Posterior cingulate gyrus (tissue), 11 donors: ENCODE data around the gene BDH2.
A peak's percentile ranks its signal among the peaks of the same experiment; 100 is the strongest.

Experiments
- DNase-seq, 10 donors: peaks; one replicate each; pipeline versions ENCODE4 v3.0.0 to v3.0.0-alpha.2; 2020 to 2021; ENCODE audit warnings: mixed read lengths in 3 of 10
- intact Hi-C: fragments of 100-400 bp; cut with DNase I; formaldehyde crosslinking; loops from one replicate; pipeline ENCODE4 v1.15.1; 2023

Gene BDH2

DNA sequence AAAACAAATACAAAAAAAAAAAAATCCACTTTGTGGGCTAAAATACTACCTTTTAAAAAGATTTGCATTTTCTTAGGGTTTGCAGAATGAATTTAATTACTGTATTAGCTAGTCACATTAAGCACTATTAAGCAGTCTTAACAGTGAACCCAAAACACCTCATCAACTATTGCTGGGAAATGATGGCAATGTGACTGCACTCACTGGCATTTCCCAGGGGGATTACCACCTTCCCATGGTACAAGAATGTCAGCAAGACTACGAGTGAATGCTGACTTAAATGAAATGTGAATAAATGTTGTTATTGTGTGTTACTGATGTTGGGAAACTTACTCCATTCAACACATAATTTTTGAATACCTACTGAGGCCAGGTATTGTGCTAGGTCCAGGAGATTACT lies 13.1 kb downstream of the BDH2 start:
- no peak for DNase-seq
- intact Hi-C loops, result no loop called here

DNA sequence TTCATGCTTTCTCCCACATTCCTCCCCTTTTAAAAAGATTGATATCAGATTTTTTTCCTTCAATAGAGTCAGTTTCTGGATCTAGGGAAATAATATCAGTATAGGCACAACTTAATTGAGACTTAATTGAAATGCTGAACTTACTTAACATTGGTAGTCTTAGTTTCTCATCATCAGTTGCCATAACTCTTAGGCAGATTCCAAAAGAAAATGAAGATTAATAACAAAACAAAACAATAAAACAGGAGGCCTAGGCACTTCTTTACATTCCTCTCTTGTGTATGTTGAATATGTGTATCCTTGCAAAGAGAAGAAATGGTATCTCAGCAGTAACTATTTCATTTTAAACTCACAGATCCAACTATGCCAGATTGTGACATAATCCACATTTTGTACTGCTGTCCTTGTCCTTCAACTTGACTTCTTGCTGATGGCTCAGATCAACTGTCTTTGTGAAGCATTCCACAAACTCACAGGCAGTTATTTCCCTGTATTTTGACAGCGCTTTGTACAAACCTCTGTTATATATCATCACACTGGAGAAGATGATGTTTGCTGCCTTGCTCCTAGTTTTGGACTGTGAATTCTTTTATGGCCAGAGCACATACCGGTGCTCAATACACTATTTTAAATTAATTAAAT lies 14.0 kb downstream of the BDH2 start:
- intact Hi-C loops, result no loop called here
- no peak for DNase-seq

DNA sequence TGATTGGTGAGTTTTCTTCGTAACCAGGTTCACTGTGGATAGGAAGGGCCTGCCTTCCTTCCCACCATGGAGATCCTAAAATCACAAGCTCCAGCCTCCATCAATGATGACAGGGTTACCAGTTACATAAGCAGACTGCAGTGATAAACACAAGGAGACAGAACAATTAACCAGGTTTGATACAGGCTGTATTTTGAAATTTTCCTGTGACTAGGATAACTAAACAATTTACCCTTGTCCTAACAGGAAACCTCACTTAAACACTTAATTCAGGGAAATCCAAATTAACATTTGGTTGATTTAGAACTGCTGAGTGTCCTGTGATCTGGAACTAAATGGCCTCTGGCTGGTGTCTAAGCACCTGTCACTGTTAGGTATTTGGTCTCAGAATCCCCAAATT lies 20.0 kb downstream of the BDH2 start:
- intact Hi-C loops, result loop anchor here (5.0 kb wide), 1 partner anchor 577 kb away; the partner anchor contains the start of gene NFKB1
- no peak for DNase-seq

DNA sequence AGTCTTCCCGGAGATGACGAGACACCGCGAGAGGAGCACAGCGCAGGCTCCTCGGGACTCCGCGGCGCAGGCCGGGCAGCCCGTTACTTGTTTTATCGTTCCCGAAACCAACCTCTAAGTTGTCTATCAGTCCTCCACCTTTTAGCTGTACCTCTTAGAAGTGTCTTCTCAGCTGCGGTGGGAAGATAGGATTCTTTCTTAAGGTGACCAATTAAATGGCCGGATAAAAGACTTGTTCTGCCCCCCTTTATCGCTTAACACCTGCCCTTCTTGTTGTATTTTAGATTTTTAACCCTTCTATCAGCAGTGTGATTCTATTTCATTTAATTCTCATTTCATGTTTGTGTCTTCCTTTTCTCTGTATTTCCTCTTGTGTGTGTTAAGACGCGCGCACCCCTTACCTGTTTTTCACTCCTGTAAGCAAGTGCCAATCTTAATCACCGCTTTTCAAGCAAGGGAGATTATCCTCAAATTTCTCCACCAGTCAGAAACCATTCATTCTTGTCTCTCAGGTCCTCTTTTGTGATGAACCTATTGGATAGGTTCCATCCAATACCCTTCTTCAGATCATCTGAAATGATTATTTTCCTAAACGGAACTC lies 22.8 kb downstream of the BDH2 start, which contains the start of gene SLC9B2:
Gene SLC9B2, minus strand, starts transcription at position 15 of the 601 bp plus-strand sequence. CDS start 9,211 bp downstream, outside the sequence.
- intact Hi-C loops, result loop anchor here (5.0 kb wide), 1 partner anchor 575 kb away; the partner anchor contains the start of gene NFKB1
- DNase-seq, result no peak

DNA sequence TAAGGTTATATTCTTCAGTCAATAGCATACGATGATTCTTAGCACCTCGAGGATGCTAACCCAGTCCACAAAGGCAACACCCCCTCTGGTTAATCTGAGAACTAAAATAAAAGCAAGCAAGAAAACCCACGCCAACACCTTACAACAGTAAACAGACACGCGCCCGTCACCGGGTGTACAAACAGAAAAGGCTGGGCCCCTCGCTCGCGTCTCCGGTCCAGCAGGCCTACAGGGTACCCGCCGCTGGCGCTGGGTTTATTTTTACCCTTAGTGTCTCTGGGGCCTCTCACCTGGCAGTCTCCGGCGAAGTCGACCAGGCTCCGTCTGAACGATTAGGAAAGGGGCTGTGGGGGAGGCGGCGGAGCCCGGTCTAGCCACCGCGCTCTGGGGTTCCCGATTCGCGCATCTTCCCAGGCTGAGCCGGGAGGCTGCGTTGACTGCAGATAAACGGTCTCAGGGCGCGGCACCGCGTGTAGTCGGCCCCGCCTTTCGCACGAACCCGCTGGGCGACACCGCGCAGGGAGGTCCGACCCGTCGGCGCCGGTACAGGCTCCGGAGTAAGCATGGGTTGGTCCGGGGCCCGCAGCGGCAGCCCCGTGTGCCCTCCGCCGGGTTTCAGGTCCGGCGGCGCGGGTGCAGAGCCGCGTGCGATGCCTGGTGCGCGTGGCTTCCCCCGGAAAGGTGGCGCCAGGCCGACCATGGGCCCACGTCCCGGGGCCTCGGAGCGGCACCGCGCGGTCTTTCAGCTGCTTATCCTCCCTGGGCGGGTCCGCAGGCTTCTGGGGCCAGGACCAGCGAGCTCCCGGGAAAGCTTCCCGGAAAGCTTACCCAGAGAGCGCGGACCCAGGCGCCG lies 23.5 kb downstream of the BDH2 start:
- peak; percentile 42 to 94 (median 64) for DNase-seq
- intact Hi-C loops, result loop anchor here (5.0 kb wide), 1 partner anchor 574 kb away; the partner anchor contains the start of gene NFKB1

DNA sequence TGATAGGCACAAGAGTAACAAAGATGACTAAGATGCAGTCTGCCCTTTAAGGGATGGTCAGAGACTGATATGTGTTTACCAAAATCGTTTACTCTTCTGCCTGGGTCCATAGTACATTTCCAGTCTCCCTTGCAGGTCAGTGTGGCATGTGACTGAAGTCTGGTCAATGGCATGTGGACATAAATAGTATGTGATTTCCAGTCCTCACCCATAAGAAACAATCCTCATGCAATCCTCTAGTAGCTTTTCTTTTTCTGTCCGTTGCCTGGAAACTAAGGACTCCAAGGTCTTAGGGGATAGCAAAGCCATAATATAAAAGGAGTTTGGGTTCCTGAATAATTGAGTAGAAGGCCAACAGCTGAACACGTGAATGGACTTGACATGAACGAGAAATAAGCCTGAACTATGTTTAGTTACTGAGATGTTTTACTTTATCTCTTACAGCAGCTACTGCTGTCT lies 24.2 kb downstream of the BDH2 start:
- intact Hi-C loops, result loop anchor here (5.0 kb wide), 1 partner anchor 573 kb away; the partner anchor contains the start of gene NFKB1
- no peak for DNase-seq

DNA sequence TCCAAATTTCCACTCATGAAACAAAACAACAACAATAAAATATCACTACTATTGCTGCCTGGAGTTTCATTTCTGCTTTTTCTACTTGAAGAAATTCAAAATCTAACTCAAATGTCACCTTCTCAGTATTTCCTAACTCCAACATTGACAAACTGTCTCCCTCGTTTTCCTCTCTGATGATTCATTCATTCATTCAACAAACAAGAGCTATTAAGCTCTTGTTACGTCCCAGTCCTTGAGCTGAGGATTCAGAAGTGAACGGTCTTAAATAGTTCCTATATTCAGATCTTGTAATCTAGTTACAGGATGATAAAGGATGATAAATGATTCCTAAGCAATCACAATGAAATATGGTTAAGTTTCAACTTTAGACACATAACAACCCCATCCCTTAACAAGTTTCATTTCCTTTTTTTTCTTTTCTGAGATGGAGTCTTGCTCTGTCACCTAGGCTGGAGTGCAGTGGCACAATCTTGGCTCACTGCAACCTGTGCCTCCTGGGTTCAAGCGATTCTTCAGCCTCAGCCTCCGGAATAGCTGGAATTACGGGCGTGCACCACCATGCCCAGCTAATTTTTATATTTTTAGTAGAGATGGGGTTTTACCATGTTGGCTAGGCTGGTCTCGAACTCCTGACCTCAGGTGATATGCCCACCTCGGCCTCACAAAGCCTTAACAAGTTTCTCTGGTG lies 24.7 kb downstream of the BDH2 start:
- intact Hi-C loops, result loop anchor here (5.0 kb wide), 1 partner anchor 573 kb away; the partner anchor contains the start of gene NFKB1
- DNase-seq, result peak in 1 of 10 donors; percentile 41

DNA sequence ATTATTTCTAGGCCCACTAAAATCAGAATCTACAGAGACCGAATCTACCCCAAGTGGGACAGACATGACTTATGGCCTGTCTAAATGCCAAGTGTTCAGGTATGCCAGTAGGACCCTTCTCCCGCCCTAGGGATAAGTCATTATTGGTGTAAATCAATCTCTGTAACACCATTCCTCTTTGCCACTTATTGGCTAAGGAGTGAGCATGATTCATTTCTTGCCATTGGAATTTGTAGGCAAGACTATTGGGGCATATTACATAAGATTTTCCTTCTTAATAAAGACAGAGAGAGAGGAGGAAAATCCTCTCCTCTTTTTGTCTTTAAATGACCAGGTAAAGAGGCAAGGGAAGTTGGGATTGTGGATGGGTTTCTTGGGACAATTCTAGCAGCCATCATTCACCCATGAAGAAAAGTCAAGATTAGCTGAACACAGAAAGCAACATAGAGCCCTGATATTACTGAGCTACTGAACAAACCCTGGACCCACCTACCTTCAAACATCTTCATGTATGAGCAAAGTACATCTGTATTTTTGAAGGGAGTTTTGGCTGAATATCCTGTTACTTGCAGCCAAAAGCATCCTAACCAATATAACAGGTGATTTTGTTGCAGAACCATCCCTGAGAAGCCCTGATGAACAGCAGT lies 25.7 kb downstream of the BDH2 start:
- intact Hi-C loops, result no loop called here
- no peak for DNase-seq

DNA sequence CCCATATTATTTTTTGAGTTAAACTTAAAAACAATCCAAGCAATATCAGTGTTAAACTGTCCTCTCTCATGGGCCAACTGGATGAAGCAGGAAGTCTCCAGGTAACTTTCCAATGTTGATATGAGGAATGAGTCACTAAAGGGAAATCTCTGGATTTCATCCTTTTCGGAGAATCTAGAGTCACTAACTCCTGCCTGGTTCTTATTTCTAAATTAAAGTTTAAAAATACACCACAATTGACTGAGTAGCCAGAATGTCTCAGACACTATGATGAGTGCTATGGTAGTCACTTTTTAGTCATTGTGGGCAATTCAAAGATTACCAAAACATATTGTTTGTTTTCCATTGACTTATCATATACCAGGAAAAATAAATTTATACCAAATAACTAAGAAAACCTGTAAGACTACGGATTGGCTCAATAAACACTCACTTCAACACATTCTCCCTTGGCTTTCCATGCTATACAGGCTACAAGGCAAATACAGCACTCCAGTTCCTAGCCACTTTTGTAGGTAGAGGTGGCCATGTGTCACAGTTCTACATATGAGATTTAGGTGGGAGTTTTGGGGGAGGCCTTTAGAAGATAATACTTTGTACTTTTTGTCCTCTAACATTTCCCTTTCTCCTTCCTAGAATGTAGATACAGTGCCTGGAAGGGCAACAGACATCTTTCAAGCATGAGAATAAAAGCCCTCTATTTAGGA lies 31.6 kb downstream of the BDH2 start:
- no peak for DNase-seq

DNA sequence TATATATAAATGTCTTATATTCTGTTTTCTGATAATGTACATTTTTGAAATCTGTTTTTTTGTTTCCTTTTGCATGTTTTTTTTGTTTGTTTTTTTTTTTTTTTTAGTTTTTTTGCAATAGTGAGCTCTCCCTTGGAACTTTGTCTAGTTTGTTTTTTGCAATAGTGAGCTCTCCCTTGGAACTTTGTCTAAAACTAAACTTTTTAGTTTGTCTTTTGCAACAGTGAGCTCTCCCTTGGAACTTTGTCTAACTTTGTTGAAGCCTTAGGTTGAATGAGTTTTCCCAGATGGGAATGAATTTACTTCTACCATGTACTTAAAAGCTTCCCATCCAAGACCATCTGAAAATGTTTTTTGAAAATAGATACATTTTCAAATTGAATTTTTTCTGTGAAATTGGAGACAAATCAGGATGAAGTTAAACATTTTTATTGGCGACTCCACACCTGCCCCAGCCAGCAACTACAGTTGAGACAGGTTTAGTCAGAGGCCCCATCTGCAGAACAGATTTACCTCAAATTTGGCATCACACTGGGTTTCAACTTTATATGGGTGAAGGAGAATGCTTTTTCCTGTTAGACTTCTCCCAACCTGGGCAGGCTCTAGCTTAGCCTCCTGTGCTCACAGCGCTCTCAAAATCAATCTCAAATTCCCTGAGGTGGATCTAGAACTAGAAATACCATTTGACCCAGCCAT lies 39.0 kb downstream of the BDH2 start:
- no peak for DNase-seq
- intact Hi-C loops, result no loop called here

More for the DNA sequence above, 31.6 kb downstream of the BDH2 start:
- intact Hi-C loops, result no loop called here

DNA sequence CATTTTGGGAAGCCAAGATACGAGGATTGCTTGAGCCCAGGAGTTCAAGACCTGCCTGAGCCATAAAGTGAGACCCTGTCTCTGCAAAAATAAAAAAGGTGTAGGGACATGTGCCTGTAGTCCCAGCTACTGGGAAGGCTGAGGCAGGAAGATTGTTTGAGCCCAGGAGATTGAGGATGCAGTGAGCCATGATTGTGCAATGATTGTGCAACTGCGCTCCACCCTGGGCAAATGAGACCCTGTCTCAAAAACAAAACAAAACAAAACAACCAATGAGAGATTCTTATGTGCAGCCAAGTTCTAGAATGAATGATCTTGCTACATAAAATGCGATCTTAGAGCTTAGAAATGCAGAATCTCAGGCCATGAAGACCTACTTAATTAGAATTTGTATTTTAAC lies 45.6 kb downstream of the BDH2 start:
- DNase-seq, result no peak
- intact Hi-C loops, result no loop called here

DNA sequence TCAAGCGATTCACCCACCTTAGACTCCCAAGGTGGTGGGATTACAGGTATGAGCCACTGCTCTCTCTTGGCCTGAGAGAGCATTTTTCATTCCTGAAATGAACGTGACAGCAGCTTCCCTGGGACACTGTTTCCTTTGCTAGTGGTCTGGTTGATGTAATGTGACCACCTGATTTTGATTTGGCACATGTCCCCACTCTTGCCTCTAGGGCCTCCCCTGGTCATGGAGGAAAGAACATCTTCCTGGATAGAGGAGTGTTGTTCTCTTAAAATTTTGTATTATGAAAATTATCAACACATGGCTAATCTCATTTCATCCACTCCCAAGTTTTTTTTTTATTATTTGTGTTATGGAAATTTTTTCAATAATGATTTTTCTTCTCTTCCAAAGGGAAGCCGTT lies 46.9 kb downstream of the BDH2 start:
- intact Hi-C loops, result no loop called here
- DNase-seq, result no peak

DNA sequence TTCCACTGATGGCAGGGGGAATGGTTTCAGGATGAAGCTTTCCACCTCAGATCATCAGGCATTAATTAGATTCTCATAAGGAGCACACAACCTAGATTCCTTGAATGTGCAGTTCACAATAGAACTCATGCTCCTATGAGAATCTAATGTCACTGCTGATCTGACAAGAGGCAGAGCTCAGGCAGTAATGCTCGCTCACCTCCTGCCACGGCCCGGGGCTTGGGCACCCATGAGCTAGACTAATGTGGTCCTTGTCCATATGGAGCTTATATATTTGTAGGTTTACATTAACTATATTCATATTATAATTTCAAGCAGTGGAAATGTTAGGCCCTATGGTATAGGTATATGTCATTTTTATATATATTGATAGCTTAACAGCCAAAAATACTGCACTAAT lies 47.5 kb downstream of the BDH2 start:
- intact Hi-C loops, result no loop called here
- DNase-seq, result no peak

DNA sequence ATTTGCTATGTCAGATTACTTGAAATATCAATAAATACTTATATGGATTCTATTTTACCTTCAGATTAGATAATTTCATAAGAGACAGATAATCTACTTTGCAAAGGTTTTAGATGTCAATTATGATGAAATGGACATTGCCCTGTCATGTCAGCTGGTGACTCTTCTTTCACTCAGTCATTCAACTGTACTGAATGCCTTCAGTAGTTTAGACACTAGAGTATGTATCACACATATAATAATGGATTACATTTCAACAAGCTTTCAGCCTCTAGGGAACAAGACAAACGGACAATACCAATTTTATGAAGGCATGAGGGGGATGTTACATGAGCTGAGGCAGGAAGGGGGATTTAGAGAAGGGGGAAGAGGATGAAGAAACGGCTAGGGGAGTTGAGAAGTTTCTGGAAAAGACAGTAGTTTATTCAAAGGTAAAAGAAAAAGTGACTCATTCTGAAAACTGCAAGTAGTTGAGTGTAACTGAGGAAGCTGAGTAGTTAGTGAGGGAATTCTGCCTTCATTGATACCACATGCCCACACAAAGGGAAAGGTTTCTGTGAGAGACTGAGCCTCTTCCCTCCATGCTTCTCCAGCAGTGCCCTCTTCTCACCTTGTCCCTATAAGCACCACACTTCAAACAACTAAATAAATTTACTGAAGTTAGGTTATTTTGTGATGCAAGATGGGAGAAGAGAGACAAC lies 48.7 kb downstream of the BDH2 start:
- no peak for DNase-seq
- intact Hi-C loops, result no loop called here

DNA sequence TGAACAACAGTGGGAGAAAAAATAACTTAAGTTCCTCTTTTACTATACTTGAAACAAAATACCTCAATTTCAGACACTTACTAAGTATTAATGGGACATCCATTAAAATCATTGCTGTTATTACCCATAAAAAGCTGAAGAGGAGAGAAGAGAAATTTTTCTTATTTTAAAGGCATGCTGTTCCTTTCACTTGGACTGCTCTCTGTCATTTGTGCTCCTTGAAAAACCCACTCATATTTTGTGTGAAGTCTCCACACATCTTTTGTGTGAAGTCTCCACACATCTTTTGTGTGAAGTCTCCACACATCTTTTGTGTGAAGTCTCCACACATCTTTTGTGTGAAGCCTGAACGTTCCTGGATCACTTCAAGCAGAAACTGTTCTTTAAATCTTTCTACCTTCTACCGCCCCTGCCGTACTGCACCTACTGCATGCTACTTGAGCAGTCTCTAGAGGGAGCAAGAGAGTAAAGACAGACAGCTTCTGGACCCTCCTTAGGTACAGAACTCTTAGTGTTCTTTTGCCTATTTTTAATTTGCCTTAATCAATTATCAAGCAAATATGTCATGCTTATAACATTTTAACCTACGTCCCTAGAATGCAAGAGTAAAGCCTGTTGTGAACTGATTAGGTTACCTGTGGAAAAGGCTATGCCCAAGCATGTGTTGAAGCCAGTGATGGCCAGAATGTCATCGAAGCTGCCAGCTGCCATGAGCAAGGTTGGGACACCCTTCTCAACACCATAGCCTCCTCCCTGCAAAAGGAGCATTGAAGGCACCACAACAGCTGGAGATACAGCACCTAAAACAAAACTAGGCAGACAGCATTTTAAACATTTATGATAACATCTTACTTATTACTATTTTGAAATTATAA lies 53.0 kb downstream of the BDH2 start:
- no peak for DNase-seq
- intact Hi-C loops, result loop anchor here (10.0 kb wide), 1 partner anchor 48 kb away; the partner anchor contains the start of gene BDH2

DNA sequence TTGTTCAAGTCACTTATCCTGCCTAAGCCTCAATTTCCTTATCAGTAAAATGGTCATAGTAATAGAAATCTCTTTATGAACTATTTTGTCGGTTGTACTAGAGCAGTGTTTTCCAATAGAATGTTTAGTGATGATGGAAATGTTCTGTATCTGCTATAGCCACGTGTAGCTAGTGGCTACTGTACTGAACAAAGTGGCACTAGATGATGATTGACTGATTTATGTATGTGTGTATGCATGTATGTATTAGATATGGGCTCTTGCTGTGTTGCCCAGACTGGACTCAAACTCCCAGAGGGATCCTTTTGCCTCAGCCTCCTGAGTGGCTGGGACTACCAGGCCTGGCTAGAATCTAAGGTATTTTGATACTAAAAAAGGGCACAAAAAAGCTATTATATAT lies 55.5 kb downstream of the BDH2 start:
- intact Hi-C loops, result loop anchor here (10.0 kb wide), 1 partner anchor 51 kb away; the partner anchor contains the start of gene BDH2

DNA sequence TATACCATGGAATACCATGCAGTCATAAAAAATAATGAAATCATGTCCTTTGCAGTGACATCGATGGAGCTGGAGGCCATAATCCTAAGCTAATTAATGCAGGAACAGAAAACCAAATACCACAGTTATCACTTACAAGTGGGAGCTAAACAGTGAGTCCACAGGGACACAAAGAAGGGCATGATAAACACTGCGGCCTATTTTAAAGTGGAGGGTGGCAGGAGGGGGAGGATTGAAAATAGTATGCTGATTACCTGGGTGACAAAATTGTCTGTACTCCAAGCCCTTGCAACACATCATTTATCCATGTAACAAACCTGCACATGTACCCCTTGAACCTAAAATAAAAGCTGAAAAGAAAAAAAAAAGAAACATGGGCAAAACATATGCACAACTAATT lies 63.5 kb downstream of the BDH2 start:
- DNase-seq, result no peak
- intact Hi-C loops, result no loop called here

More for the DNA sequence above, 55.5 kb downstream of the BDH2 start:
- DNase-seq, result no peak
